Measurements from ENCODE around the gene JPH2. TPM values are rescaled to one million over a fixed set of nuclear protein-coding genes. Genes with fewer than 3 reads are reported as not detected.

The JPH2 gene
- total RNA-seq, 1 donor from 2014 or later: 4.6 TPM

DNA sequence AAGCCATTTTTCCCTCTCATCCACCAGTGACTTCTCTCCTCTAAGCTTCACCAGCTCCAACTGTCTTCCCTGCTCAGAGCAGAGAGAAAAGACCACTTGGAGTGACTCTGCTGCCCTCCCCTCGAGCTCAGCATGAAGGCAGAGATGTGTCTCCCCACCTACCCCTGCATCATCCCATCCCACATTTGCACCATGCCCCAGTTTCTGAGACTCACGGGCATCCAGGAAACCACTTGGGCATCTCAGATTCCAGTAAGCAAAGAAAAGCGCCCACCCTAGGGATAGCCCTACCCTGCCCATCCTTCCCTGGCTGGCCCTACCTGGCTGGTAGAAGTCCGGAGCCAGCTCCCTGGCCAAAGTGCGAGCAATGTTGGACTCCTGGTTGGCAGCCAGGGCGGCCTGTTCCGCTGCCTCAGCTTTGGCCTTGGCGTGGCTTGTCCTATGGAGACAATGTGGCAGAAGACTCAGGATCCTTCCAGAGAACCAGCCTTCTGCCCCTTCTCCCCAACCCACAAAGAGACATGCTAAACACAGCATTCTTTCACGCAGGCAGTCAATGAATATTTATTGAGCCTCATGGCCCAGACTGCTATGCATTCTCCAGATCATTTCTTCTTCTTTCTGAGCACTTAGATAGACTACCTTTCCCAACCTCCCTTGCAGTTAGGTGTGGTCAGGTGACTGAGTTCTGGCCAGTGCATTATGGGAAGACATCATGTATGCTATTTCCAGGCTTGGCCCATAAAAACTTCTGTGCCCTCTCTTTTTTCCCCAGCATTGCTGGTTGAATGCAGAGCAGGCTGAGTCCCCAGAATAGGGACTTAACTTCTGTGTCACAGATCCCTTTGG is 68.6 kb downstream of the JPH2 start:
- DNase-seq (no peak), ATAC-seq (no peak)
- Histone ChIP-seq H3K4me1 (no peaks in the 10 kb centered on the region), H3K9me3 (no peaks in the 10 kb centered on the region), H3K4me3 (no peak overlapping the region), H3K36me3 (no peaks in the 10 kb centered on the region), H3K27ac (no peak overlapping the region), H3K27me3 (ENCODE audit: low read depth) (peaks cover 55% of the 10 kb centered on the region)
- TF ChIP-seq, protein P1, sequence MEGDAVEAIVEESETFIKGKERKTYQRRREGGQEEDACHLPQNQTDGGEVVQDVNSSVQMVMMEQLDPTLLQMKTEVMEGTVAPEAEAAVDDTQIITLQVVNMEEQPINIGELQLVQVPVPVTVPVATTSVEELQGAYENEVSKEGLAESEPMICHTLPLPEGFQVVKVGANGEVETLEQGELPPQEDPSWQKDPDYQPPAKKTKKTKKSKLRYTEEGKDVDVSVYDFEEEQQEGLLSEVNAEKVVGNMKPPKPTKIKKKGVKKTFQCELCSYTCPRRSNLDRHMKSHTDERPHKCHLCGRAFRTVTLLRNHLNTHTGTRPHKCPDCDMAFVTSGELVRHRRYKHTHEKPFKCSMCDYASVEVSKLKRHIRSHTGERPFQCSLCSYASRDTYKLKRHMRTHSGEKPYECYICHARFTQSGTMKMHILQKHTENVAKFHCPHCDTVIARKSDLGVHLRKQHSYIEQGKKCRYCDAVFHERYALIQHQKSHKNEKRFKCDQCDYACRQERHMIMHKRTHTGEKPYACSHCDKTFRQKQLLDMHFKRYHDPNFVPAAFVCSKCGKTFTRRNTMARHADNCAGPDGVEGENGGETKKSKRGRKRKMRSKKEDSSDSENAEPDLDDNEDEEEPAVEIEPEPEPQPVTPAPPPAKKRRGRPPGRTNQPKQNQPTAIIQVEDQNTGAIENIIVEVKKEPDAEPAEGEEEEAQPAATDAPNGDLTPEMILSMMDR (IDR thresholded peaks at IDR 0.05): no peak
- intact Hi-C loops (cut with DNase I): loop anchor here (5.0 kb wide), 1 partner anchor 74 kb away; no protein-coding TSS in a partner anchor

- DNase-seq: no peak
- Histone ChIP-seq H3K36me3 (no peaks in the 10 kb centered on the region), H3K9me3 (no peaks in the 10 kb centered on the region), H3K4me3 (no peak overlapping the region), H3K4me1 (no peaks in the 10 kb centered on the region), H3K27me3 (ENCODE audit: low read depth) (peaks cover 47% of the 10 kb centered on the region), H3K27ac (no peak overlapping the region)
- TF ChIP-seq, protein P1 (IDR thresholded peaks at IDR 0.05): no peak
- intact Hi-C loops (cut with DNase I): loop anchor here (5.0 kb wide), 1 partner anchor 75 kb away; no protein-coding TSS in a partner anchor
- no peak for ATAC-seq
Measured at GRCh38 chr20:44117296-44118184, 69.4 kb downstream of the JPH2 start.

DNA sequence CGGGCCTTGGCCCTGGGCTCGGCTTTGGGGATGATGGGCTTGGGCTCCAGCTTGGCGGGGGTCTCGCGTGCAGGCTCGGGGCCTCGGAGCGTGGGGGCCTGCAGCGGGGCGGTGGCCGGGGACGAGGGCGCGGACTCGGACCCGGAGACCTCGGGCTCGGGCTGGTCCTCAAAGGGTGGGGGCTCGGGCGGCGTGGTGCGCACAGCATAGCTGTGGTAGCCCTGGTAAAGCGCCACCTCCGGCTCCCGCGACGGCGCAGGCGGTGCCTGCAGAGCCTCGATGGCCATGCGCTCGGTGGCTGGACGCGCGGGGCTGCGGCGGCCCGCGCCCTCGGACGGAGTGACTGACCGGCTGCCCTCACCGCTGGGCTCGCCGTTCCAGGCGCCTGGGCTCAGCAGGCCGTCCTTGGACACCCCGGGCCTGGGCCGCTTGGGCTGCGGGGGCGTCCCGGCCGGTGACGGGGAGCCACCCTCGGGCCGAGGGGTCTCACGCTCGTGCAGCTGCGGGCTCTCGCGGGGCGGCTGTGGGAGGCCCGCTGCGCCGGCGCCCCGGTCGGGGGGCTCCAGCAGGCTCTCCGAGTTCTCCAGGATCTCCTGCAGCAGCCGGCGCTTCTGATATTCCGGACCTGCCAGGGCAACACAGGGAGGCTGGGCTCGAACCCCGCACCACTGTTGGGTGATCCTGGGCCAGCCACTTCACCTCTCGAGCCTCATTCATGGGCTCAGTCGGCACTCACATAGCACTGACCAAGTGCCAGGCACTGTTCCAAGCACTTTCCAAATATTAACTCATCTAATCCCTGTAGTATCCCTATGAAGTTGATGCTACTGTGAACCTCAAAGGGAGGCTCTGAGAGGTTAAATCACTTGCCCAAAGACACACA is 71.0 kb downstream of the JPH2 start:
- Histone ChIP-seq H3K9me3 (no peaks in the 10 kb centered on the region), H3K4me1 (no peaks in the 10 kb centered on the region), H3K27me3 (ENCODE audit: low read depth) (peaks cover 40% of the 10 kb centered on the region), H3K36me3 (no peaks in the 10 kb centered on the region), H3K27ac (no peak overlapping the region), H3K4me3 (no peak overlapping the region)
- TF ChIP-seq, protein P1 (IDR thresholded peaks at IDR 0.05): no peak
- DNase-seq: no peak
- no peak for ATAC-seq
- intact Hi-C loops (cut with DNase I): loop anchor here (5.0 kb wide), 1 partner anchor 76 kb away; no protein-coding TSS in a partner anchor

DNA sequence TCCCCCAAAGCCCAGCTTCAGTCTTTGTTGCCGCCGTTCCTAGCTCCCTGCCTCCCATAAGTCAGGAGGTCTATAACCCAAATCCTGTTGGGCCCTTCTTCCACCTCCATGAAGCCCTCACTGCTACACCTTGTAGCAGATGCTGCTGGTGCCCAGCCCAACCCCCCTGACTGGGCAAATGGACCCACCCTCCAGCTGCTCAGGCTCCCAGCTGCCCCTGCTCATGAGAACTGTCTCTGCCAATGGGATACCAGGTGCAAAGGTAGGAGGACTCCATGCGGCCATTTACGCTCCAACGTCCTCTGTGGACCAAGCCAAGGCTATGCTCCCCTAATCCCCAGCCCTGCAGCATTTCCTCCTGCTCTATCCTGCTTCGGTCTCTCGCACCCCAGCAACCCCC is 71.8 kb downstream of the JPH2 start:
- DNase-seq (no peak), ATAC-seq (no peak)
- intact Hi-C loops (cut with DNase I): loop anchor here (5.0 kb wide), 1 partner anchor 77 kb away; no protein-coding TSS in a partner anchor
- H3K27me3 ChIP-seq (ENCODE audit: low read depth): peaks cover 38% of the 10 kb centered on the region
- no peaks in the 10 kb centered on the region for H3K36me3 ChIP-seq
- H3K9me3 ChIP-seq: no peaks in the 10 kb centered on the region
- H3K4me1 ChIP-seq: no peaks in the 10 kb centered on the region
- H3K27ac ChIP-seq: no peak overlapping the region
- TF ChIP-seq, protein P1 (IDR thresholded peaks at IDR 0.05): no peak
- no peak overlapping the region for H3K4me3 ChIP-seq

Measured in lower lobe of right lung (tissue), 2 donors.